ENCODE results near the gene ITGAD. TPM values are rescaled to one million over a fixed set of nuclear protein-coding genes. Genes with fewer than 3 reads are reported as not detected.

The ITGAD gene
- total RNA-seq, 2 donors from 2014 or later, result not detected

DNA sequence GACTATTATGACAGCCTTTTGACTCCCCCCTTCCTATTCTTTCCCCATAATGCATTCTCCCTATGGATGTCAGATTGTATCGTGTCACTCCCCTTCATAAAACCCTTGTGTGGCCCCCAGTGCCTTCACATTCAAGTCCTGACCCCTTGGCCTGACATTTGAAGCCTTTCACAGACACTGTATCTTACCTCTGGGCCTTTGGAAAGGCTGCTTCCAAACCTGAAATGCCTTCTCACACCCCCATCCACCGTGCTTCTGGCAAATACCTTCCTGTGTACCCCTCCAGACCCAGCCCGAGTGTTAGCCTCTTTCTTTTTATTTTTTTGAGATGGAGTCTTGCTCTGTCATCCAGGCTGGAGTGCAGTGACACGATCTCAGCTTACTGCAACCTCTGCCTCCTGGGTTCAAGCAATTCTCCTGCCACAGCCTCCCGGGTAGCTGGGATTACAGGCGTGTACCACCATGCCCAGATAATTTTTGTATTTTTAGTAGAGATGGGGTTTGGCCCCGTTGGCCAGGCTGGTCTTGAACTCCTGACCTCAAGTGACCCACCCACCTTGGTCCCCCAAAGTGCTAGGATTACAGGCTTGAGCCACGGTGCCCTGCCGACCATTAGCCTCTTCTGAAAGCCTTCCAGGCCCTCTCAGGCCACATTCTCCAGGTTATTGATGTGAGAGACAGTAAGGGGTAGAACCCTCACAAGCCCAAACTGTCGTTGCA lies 68.2 kb downstream of the ITGAD start:
- H3K4me1 Mint-ChIP-seq, result peaks cover 10% of the 10 kb centered on the region
- H3K27ac Mint-ChIP-seq, result peak overlapping the region; percentile 77
- H3K9me3 Mint-ChIP-seq, result no peaks in the 10 kb centered on the region
- peaks cover 41% of the 10 kb centered on the region for H3K36me3 Mint-ChIP-seq (ENCODE audit: low read depth)
- no peaks in the 10 kb centered on the region for H3K27me3 Mint-ChIP-seq
- peak overlapping the region; percentile 95 for H3K4me3 Mint-ChIP-seq
- ATAC-seq (replicated peaks), result no peak

DNA sequence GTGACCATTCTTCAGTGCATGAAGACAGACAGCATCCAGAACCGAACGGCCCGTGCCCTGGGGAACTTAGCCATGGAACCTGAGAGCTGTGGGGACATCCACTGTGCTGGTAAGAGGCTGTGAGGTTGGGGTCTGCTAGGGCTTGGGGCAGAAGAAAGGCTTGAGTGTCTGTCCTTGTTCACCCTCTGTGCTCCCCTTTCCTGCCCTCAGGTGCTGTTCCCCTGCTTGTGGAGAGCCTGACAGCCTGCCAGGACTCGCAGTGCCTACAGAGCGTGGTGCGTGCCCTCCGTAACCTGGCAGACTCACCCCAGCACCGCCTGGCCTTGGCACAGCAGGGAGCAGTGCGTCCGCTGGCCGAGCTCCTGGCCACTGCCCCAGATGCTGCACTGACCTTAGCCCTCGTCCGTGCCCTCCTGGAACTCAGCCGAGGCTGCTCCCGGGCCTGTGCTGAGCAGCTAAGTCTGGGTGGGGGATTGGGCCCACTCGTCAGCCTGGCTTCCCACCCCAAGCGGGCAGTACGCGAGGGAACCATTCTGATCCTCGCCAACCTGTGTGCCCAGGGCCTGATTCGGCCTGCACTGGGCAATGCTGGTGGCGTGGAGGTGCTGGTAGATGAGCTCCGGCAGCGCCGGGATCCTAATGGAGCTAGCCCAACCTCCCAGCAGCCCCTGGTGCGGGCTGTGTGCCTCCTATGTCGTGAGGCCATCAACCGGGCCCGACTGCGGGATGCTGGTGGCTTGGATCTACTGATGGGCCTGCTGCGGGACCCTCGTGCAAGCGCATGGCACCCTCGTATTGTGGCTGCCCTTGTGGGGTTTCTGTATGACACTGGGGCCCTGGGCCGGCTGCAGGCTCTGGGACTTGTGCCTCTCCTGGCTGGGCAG lies 69.0 kb downstream of the ITGAD start:
- Mint-ChIP-seq H3K36me3 (ENCODE audit: low read depth) (peaks cover 41% of the 10 kb centered on the region), H3K9me3 (no peaks in the 10 kb centered on the region), H3K4me3 (no peak overlapping the region), H3K4me1 (peaks cover 10% of the 10 kb centered on the region), H3K27me3 (no peaks in the 10 kb centered on the region), H3K27ac (peak overlapping the region; percentile 30)
- no peak for ATAC-seq (replicated peaks)

DNA sequence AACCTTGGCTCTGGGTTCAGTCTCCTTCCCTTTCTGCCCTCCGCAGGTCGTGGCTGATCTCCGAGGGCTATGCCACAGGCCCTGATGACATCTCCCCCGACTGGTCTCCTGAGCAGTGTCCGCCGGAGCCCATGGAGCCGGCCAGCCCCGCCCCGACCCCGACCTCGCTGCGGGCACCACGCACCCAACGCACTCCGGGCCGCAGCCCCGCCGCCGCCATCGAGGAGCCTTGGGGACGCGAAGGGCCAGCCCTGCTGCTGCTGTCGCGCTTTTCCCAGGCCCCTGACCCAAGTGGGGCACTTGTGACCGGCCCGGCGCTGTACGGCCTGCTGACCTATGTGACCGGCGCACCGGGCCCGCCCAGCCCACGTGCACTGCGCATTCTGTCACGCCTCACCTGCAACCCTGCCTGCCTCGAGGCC lies 71.2 kb downstream of the ITGAD start:
- H3K9me3 Mint-ChIP-seq, result no peaks in the 10 kb centered on the region
- no peaks in the 10 kb centered on the region for H3K27me3 Mint-ChIP-seq
- H3K4me3 Mint-ChIP-seq, result no peak overlapping the region
- H3K36me3 Mint-ChIP-seq (ENCODE audit: low read depth), result peaks cover 22% of the 10 kb centered on the region
- ATAC-seq (replicated peaks), result no peak
- H3K27ac Mint-ChIP-seq, result no peak overlapping the region
- peaks cover 10% of the 10 kb centered on the region for H3K4me1 Mint-ChIP-seq

DNA sequence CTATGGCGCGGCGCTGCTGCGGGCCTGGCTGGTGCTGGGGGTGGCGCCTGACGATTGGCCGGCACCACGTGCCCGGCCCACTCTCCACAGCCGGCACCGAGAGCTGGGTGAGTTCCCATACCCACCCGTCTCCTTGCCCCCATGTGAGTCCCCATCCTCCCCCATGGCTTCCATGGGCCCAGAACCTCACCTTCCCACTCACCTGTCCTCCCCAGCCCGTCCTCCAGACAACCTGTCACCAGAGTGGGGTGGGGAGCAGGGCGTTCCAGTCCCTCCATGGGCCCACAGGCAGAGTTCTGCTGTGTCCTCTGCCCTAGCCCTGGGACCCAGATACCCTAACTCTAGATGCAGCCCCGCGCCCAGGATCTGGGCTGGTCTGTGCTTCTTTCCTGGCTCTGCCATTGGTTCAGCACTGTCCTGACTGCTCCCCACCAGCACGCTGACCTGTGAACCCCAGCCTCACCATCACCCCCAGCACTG lies 71.7 kb downstream of the ITGAD start:
- Mint-ChIP-seq H3K27me3 (no peaks in the 10 kb centered on the region), H3K9me3 (no peaks in the 10 kb centered on the region), H3K27ac (no peak overlapping the region), H3K36me3 (ENCODE audit: low read depth) (peaks cover 20% of the 10 kb centered on the region), H3K4me3 (no peak overlapping the region), H3K4me1 (peaks cover 10% of the 10 kb centered on the region)
- no peak for ATAC-seq (replicated peaks)

DNA sequence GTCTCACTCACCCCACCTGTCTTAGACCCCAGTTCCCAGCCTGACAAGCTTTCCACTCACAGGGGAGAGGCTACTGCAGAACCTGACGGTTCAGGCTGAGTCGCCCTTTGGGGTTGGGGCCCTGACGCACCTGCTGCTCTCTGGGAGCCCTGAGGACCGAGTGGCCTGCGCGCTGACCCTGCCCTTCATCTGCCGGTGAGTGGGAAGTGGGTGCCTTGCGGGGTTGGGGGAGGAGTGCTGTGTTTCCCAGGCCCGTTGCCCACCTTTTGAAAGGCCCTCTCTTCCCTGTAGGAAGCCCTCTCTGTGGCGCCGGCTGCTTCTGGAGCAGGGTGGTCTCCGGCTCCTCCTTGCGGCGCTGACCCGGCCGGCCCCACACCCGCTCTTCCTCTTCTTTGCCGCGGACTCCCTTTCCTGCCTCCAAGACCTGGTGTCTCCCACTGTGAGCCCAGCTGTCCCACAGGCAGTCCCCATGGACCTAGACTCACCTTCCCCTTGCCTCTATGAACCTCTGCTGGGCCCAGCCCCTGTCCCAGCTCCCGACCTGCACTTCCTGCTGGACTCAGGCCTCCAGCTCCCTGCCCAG lies 72.7 kb downstream of the ITGAD start:
- H3K9me3 Mint-ChIP-seq, result no peaks in the 10 kb centered on the region
- H3K27me3 Mint-ChIP-seq, result no peaks in the 10 kb centered on the region
- ATAC-seq (replicated peaks), result no peak
- H3K36me3 Mint-ChIP-seq (ENCODE audit: low read depth), result peaks cover 20% of the 10 kb centered on the region
- H3K27ac Mint-ChIP-seq, result no peak overlapping the region
- peaks cover 5% of the 10 kb centered on the region for H3K4me1 Mint-ChIP-seq
- H3K4me3 Mint-ChIP-seq, result no peak overlapping the region

DNA sequence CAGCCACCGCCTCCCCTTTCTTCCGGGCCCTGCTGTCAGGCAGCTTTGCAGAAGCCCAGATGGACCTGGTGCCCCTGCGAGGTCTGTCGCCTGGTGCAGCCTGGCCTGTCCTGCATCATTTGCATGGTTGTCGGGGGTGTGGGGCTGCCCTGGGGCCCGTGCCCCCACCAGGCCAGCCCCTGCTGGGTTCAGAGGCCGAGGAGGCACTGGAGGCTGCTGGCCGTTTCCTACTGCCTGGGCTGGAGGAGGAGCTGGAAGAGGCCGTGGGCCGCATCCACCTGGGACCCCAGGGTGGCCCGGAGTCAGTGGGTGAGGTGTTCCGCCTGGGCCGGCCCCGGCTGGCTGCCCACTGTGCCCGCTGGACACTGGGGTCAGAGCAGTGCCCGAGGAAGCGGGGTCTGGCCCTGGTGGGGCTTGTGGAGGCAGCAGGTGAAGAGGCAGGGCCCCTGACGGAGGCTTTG lies 73.3 kb downstream of the ITGAD start:
- Mint-ChIP-seq H3K4me3 (no peak overlapping the region), H3K4me1 (no peaks in the 10 kb centered on the region), H3K36me3 (ENCODE audit: low read depth) (peaks cover 20% of the 10 kb centered on the region), H3K27ac (no peak overlapping the region), H3K27me3 (no peaks in the 10 kb centered on the region), H3K9me3 (no peaks in the 10 kb centered on the region)
- ATAC-seq (replicated peaks), result no peak

DNA sequence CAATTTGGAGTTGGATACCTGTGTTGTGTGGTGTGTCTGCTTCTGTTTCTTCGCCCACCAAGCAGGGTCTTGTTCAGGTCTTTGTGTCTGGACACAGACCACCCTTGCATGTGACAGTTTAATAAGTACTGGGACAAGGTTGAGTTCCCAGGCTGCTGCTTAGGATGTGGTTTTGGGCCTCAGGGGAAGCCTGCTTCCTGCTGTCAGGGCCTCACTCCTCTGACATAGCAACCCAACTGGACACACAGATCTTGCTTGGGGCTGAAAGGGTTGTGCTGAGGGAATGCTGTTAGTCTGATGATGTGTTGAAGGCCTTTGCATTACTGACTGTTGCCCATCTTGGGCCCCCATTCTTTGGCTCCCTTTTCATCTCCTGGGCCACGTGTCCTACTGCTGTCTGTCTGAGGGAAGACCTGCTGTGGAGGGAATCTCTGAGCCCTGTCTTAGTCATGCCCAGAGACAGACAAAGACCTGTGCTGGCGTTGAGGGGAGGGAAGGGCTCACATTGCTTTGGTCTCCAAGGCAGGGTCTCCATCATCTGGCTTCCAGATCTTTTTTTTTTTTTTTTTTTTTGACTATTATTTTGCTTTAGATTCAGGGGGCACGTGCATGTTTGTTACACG lies 74.1 kb downstream of the ITGAD start:
- ATAC-seq (replicated peaks), result no peak
- peaks cover 20% of the 10 kb centered on the region for H3K36me3 Mint-ChIP-seq (ENCODE audit: low read depth)

DNA sequence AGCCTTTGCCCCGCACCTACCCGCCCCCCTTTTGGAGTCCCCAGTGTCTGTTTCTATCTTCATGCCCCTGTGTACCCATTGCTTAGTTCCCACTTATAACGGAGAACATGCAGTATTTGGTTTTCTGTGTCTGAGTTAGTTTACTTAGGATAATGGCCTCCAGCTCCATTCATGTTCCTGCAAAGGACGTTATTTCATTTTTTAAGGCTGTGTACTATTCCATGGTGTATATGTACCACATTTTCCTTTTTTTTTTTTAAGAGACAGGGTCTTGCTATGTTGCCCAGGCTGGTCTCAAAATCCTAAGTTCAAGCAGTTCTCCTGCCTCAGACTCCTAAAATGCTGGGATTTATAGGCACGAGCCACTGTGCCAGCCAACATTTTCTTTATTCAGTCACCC lies 74.7 kb downstream of the ITGAD start:
- Mint-ChIP-seq H3K27me3 (peaks cover 4% of the 10 kb centered on the region), H3K27ac (no peak overlapping the region), H3K4me3 (no peak overlapping the region), H3K9me3 (no peaks in the 10 kb centered on the region), H3K36me3 (ENCODE audit: low read depth) (peaks cover 17% of the 10 kb centered on the region), H3K4me1 (no peaks in the 10 kb centered on the region)
- ATAC-seq (replicated peaks), result no peak

More for the DNA sequence above, 74.1 kb downstream of the ITGAD start:
- Mint-ChIP-seq H3K27me3 (no peaks in the 10 kb centered on the region), H3K4me3 (no peak overlapping the region), H3K4me1 (no peaks in the 10 kb centered on the region), H3K9me3 (no peaks in the 10 kb centered on the region), H3K27ac (no peak overlapping the region)

DNA sequence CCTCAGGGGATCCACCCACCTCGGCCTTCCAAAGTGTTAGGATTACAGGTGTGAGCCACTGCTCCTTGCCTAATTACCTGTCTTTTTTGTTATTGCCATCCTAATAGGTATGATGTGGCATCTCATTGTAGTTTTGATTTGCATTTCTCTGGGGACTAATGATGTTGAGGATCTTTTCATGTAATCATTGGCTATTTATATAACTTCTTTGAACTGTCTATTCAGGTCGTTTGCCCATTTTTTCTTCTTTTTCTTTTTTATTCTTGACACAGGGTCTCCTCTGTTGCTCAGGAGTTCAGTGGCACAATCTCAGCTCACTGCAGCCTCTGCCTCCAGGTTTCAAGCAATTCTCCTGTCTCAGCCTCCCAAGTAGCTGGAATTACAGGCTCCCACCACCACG lies 77.5 kb downstream of the ITGAD start:
- Mint-ChIP-seq H3K27ac (no peak overlapping the region), H3K4me1 (no peaks in the 10 kb centered on the region), H3K9me3 (no peaks in the 10 kb centered on the region), H3K4me3 (no peak overlapping the region), H3K36me3 (ENCODE audit: low read depth) (peaks cover 2% of the 10 kb centered on the region), H3K27me3 (peaks cover 4% of the 10 kb centered on the region)
- no peak for ATAC-seq (replicated peaks)

DNA sequence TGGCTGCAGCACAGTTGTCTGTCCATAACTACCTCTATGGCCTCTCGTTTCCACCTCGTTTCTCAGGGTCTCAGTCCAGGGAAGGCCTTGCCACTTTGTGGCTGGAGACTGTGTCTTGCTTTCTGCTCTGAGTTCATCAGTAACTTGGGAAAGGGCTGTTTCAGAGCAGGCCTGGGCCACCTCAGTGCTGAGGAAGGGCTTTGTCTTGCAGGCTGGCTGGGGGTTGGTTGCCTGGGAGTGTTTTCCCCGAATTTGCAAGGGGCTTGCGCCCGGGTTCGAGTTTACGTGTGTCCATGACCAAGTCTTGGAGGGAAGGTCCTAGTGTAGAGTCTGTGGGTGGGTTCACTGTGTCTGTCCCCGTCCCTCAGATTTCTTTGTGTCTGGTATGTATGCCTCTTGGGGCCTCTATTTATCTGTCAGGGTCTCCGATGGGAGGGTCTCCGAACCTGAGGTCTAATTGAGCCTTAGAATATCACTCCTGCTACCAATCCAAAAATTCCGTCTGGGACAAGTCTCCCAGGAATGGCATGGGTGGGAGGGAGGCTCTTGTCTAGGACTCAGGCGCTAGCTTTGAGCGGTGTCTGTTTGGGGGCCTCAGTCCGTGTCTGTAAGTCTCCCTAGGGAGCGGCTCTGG lies 78.2 kb downstream of the ITGAD start:
- no peaks in the 10 kb centered on the region for H3K9me3 Mint-ChIP-seq
- H3K4me3 Mint-ChIP-seq, result peak overlapping the region; percentile 3
- no peaks in the 10 kb centered on the region for H3K36me3 Mint-ChIP-seq (ENCODE audit: low read depth)
- peaks cover 2% of the 10 kb centered on the region for H3K4me1 Mint-ChIP-seq
- no peak for ATAC-seq (replicated peaks)
- peaks cover 4% of the 10 kb centered on the region for H3K27me3 Mint-ChIP-seq
- no peak overlapping the region for H3K27ac Mint-ChIP-seq

DNA sequence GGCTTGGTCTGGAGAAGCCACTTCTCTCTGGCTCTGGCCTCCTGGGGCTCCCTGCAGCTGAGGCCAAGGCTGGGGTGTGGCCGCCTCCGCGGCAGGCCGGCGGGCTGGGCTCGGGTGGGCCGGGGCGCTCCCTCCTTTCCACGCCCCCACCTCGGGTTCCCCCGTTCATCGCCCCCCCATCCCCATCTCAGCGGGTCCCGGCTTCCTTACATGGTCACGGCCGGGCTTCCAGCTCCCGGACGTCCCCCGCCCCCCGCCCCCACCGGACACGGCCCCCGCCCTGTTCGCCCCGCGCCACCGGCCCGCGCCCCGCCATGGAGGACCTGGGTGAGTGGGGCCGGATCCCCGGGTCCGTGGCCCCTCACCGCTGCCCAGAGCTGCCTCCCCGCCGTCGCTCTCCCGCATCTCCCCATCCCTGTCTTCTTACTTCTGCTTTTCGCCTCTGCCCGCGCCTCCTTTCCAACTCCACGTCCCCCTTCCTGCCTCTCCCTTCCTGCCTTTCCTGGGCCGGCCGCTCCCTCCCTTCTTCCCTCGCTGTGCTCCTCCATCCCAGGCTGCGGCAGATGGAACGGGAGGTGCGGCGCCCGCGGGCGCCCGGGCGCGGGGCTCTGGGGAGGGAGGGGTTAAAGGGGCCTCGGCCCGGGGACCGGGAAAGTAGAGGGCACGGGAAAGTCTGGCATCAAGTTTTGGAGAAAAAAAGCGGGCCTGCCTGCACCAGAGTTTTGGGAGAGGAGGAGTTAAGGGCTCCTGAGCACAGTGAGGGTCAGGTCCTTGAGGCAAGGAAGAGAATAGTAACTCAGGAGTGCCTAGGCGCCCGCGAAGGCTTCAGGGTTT lies 79.0 kb downstream of the ITGAD start, which contains the start of gene TGFB1I1:
TGFB1I1 (plus strand) TSS at position 278 of the 834 bp plus-strand sequence; CDS start at position 315, 37 bp downstream.
- H3K4me3 Mint-ChIP-seq, result peak within 1 kb of the TSS; percentile 54
- H3K27me3 Mint-ChIP-seq, result peaks cover 4% of the 10 kb centered on the region
- peaks cover 4% of the 10 kb centered on the region for H3K4me1 Mint-ChIP-seq
- no peaks in the 10 kb centered on the region for H3K36me3 Mint-ChIP-seq (ENCODE audit: low read depth)
- peak within 1 kb of the TSS; percentile 50 for H3K27ac Mint-ChIP-seq
- ATAC-seq (replicated peaks), result no peak
- H3K9me3 Mint-ChIP-seq, result no peaks in the 10 kb centered on the region

DNA sequence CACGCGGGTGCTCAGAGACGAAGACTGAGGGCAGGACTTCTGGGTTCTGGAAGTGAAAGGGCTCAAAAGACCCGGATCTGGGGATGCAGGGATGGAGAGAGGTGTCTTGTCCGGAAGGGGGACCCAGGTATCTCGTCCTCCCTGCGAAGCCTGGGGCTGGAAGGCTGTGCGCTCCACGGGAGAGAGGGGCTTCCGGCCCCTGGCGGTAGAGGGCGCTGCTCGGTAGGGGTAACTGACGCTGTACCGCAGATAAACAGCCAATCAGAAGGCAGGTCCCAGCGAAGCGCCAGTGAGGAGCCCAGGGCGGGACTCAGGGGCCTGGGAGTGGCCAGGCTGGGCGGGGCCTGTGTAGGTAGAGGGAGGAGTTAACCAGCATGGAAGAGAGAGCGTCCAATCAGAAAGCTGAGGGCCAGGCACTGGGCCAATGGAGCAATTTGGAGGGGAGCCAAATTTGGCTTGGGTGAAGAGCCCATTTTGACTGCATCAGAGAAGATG lies 79.6 kb downstream of the ITGAD start:
- ATAC-seq (replicated peaks), result peak; percentile 44
- Mint-ChIP-seq H3K4me1 (peaks cover 5% of the 10 kb centered on the region), H3K27ac (peak overlapping the region; percentile 50), H3K9me3 (no peaks in the 10 kb centered on the region), H3K36me3 (ENCODE audit: low read depth) (no peaks in the 10 kb centered on the region), H3K4me3 (peak overlapping the region; percentile 54), H3K27me3 (peaks cover 4% of the 10 kb centered on the region)

Data from activated T-helper 17 cell treated with anti-CD3 and anti-CD28 coated beads, Interleukin-2, amount 50 U/mL, for 72 hours (primary cell).